HEK293T (cell line): Measurements from ENCODE around the gene ATF6B.

ENCODE experiments used
- BHLHE40 ChIP-seq: fragments of 450-650 bp; IDR thresholded peaks from 2 replicates; pipeline ENCODE4 v1.6.1; 2016; ENCODE audit warnings: mild to moderate bottlenecking, moderate library complexity, borderline replicate concordance
- ELF4 ChIP-seq: fragments of 450-650 bp; IDR thresholded peaks from 2 replicates; pipeline ENCODE4 v1.6.1; 2017; ENCODE audit warnings: antibody characterized with exemption
- FOXA1 ChIP-seq: fragments of 450-650 bp; IDR thresholded peaks from 2 replicates; pipeline ENCODE4 v1.6.1; 2016; ENCODE audit warnings: mild to moderate bottlenecking
- SP1 ChIP-seq: fragments of 450-650 bp; IDR thresholded peaks from 2 replicates; pipeline ENCODE4 v1.6.1; 2017
- TARDBP ChIP-seq: fragments of 450-650 bp; IDR thresholded peaks from 2 replicates; pipeline ENCODE4 v1.6.1; 2016

- no peak for TF ChIP-seq BHLHE40
- no peak for TF ChIP-seq ELF4
- no peak for TF ChIP-seq SP1
- TF ChIP-seq FOXA1 = no peak
- no peak for TF ChIP-seq TARDBP
Observed at GRCh38 chr6:32075781-32076180, 52.3 kb downstream of the ATF6B start.
